OCI-LY7 (cell line): Measurements from ENCODE around the gene PPP1R16B.

Experiments used
- CTCF ChIP-seq: fragments of 200-600 bp; sonication (generic); conservative IDR thresholded peaks from 2 replicates; pipeline ENCODE4 v1.5.1; 2014; ENCODE audit warnings: mild to moderate bottlenecking, antibody characterized with exemption, low read length, moderate library complexity, mixed read lengths
- EZH2phosphoT487 ChIP-seq: fragments of 200-600 bp; sonication (generic); IDR thresholded peaks from 2 replicates; pipeline ENCODE4 v1.6.1; 2018; ENCODE audit warnings: low read depth, borderline replicate concordance, mild to moderate bottlenecking, mixed run types, antibody characterized with exemption, low read length, moderate library complexity, mixed read lengths

GRCh38 chr20:38764567-38765318, 40.8 kb upstream of the PPP1R16B start:
- no peak for TF ChIP-seq CTCF
- no peak for TF ChIP-seq EZH2phosphoT487
